Left ventricle myocardium inferior (tissue), 1 donor: ENCODE results near the gene SRMS. TPM values are rescaled to one million over a fixed set of nuclear protein-coding genes. Genes with fewer than 3 reads are reported as not detected.

ENCODE experiments used
- DNase-seq: peaks from one replicate; pipeline ENCODE4 v3.0.0-alpha.2; 2020
- H3K27ac ChIP-seq: fragments of 200-600 bp; replicated peaks from 2 replicates; pipeline ENCODE4 v1.8.0; 2021
- H3K27me3 ChIP-seq: fragments of 200-600 bp; 2 replicates; pipeline ENCODE4 v1.8.0; 2021; ENCODE audit warnings: low read depth
- H3K36me3 ChIP-seq: fragments of 200-600 bp; 2 replicates; pipeline ENCODE4 v1.8.0; 2021
- H3K4me1 ChIP-seq: fragments of 200-600 bp; 2 replicates; pipeline ENCODE4 v1.8.0; 2021
- H3K4me3 ChIP-seq: fragments of 200-600 bp; 2 replicates; pipeline ENCODE4 v1.8.0; 2021; ENCODE audit warnings: mild to moderate bottlenecking, moderate library complexity
- H3K9me3 ChIP-seq: fragments of 200-600 bp; replicated peaks from 2 replicates; pipeline ENCODE4 v1.8.0; 2021
- intact Hi-C: fragments of 100-400 bp; cut with micrococcal nuclease; formaldehyde crosslinking; loops from one replicate; pipeline ENCODE4 v1.11.0; 2022
- total RNA-seq: library from RNA; stranded (reverse); fragmentation: NEBNext Ultra II Directional; extraction: Animal tissue kit (Norgen Biotek cat#: 25700); gene quantifications from one replicate; pipeline ENCODE4 v1.2.1, GENCODE V29; 2021
- TF ChIP-seq, protein P1 (sequence below): fragments of 200-600 bp; IDR thresholded peaks from 2 replicates; pipeline ENCODE4 v1.8.0; 2021; ENCODE audit warnings: antibody characterized with exemption, mild to moderate bottlenecking, borderline replicate concordance
- donor health status: DM: no; HTN: yes; CAD: no; lungs with severe emphysema.

Gene SRMS
- total RNA-seq, 1 donor from 2014 or later, result not detected

DNA sequence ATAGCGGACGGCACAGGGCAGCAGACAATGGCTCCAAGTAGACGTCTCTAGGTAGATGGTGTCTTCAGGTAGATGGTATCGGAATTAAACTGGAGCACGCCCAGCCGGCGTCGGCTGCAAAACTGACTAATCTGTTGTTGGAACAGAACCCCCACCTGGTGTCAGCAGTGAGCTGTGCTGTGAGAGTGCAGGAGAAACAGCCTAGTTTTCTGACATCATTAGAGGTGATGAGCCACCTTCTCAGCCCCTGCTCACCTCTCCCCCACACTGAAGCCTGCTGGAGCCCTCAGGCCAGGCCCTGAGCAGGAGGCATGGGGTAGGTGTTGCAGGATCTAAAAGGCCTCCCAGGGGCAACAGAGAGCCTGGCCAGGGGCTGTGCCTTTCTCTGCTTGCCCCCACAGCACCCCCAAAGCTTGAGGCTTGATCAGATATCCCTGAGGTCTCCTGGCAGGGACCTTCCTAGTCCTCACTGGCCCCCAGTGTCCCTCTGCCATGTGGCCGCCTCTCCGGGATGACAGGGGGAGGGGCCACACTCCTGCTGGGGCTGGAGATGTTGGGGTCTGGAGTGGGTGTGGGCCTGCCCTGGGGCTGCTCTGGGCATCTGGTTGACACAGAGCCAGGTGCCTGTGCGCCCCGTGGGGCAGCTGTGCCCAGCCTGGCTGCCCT is 33.4 kb upstream of the SRMS start:
- TF ChIP-seq, protein P1, sequence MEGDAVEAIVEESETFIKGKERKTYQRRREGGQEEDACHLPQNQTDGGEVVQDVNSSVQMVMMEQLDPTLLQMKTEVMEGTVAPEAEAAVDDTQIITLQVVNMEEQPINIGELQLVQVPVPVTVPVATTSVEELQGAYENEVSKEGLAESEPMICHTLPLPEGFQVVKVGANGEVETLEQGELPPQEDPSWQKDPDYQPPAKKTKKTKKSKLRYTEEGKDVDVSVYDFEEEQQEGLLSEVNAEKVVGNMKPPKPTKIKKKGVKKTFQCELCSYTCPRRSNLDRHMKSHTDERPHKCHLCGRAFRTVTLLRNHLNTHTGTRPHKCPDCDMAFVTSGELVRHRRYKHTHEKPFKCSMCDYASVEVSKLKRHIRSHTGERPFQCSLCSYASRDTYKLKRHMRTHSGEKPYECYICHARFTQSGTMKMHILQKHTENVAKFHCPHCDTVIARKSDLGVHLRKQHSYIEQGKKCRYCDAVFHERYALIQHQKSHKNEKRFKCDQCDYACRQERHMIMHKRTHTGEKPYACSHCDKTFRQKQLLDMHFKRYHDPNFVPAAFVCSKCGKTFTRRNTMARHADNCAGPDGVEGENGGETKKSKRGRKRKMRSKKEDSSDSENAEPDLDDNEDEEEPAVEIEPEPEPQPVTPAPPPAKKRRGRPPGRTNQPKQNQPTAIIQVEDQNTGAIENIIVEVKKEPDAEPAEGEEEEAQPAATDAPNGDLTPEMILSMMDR, result peak; percentile 43
- no peaks in the 10 kb centered on the region for H3K36me3 ChIP-seq
- no peak for DNase-seq
- H3K4me1 ChIP-seq, result peaks cover 11% of the 10 kb centered on the region
- no peak overlapping the region for H3K4me3 ChIP-seq
- intact Hi-C loops, result no loop called here
- no peaks in the 10 kb centered on the region for H3K27me3 ChIP-seq
- H3K9me3 ChIP-seq, result no peaks in the 10 kb centered on the region
- no peak overlapping the region for H3K27ac ChIP-seq

DNA sequence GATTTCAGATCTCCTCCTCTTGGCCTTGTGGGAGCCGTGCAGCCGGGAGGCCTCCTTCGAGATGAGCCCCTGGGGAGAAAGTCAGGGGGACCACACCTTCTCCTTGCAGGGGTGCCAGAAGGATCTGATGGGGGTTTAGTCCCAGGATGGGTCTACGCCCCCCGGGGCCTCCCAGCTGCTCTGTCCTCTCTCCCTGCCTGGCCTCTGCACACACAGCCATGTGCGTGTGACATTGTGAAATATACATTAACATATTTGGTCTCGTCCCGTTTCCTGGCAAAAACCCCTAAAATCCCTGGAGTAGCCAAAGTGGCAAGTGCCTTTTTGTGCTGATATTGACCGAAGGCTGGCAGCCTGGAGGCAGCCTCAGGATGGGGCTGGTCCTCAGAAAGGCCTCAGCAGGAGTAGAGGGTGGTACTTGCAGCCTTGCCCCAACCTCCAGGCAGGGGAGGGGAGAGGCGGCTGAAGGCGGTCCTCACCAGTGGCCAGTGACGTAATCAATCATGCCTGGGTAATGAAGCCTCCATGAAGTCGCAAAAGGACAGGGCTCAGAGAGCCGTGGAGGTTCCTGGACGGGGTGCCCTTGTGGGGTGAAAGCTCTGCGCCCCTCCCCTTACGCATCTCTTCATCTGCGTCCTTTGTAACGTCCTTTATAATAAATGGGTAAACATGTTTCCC is 31.6 kb upstream of the SRMS start:
- intact Hi-C loops, result no loop called here
- H3K4me3 ChIP-seq, result no peak overlapping the region
- no peak for DNase-seq
- H3K27me3 ChIP-seq, result no peaks in the 10 kb centered on the region
- H3K4me1 ChIP-seq, result peaks cover 27% of the 10 kb centered on the region
- no peaks in the 10 kb centered on the region for H3K36me3 ChIP-seq
- no peak overlapping the region for H3K27ac ChIP-seq
- H3K9me3 ChIP-seq, result no peaks in the 10 kb centered on the region
- TF ChIP-seq, protein P1, result no peak

DNA sequence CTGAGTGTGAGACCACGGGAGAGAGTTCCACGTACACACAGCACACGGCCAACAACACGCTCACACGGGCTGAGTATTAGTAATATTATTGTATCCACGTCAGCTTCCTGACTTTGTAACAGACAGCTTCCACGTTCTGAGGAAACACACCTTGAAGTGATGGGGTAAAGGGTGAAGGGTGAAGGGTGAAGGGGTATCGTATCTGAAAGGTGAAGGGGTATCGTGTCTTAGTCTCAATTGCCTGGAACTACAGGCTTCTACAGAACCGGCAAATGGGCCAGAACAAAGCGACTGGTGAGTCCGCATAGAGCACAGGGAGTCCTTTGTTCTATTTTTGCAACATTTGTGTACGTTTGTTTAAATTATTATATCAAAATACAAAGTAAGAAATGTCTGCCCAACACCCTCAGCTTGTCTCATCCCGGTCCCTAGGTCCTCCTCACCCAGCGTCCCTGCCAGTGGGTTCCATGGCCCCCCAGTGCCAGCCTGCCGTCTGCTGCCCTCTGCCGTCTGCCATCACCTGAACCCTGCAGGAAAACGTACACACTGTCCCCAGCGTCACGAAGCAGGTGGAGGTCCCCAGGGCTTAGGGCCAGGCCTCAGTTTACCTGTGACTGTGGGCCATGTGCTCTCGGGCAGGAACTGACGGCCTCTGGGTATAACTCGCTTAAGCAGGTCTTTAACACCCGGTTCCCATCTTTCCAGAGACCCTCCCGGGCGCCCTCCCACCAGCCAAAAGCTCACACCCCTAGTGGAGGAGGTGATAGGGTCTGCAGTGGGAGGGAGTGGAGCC is 30.9 kb upstream of the SRMS start:
- intact Hi-C loops, result no loop called here
- Histone ChIP-seq H3K4me1 (peaks cover 33% of the 10 kb centered on the region), H3K4me3 (no peak overlapping the region), H3K9me3 (no peaks in the 10 kb centered on the region), H3K36me3 (no peaks in the 10 kb centered on the region), H3K27me3 (no peaks in the 10 kb centered on the region), H3K27ac (no peak overlapping the region)
- TF ChIP-seq, protein P1, result peak; percentile 44
- DNase-seq, result no peak

DNA sequence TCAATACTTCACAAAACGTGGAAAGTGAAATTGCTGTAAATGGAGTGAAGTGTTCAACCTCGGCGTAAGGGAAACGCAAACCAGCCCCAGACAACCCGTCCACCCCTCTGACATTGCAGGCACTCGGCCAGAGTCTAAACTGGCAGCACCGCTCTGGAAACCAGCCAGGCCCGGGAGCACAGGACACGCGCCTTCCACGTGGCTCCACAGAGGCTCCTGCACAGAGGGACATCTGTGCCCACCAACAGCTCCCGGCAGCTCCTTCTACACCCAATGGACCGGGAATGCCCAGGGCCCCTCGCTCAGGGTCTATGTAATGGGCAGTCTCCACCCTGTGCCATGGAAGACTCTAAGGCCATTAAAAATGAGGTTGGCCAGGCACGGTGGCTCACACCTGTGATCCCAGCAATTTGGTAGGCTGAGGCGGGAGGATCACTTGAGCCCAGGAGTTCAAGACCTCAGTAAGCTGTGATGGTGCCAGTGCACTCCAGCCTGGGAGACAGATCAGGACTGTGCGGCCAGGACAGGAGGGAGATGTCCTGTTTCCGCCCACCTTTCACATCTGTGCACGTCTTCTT is 29.9 kb upstream of the SRMS start:
- intact Hi-C loops, result no loop called here
- TF ChIP-seq, protein P1, result no peak
- peak overlapping the region; percentile 68 for H3K27ac ChIP-seq
- no peak overlapping the region for H3K4me3 ChIP-seq
- DNase-seq, result peak; percentile 79
- H3K9me3 ChIP-seq, result no peaks in the 10 kb centered on the region
- no peaks in the 10 kb centered on the region for H3K27me3 ChIP-seq
- H3K36me3 ChIP-seq, result peaks cover 5% of the 10 kb centered on the region
- peaks cover 42% of the 10 kb centered on the region for H3K4me1 ChIP-seq

DNA sequence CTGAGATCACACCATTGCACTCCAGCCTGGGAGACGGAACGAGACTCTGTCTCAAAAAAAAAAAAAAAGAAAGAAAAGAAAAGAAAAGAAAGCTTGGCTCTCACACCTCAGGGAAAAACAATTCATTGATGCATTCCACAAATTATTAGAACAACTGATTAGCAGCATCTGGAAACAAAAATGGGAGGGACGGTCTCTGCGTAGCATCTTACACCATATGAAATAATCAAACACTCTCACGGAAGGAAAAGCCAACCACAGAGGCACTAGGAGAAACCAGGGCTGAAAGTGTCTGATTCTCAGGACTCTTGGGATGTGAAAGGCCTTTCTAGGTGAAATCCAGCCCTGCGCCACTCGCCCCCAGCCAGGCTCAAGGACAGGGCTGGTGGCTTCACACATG is 28.8 kb upstream of the SRMS start:
- Histone ChIP-seq H3K27me3 (no peaks in the 10 kb centered on the region), H3K4me1 (peaks cover 42% of the 10 kb centered on the region), H3K27ac (peak overlapping the region; percentile 68), H3K4me3 (no peak overlapping the region), H3K9me3 (no peaks in the 10 kb centered on the region), H3K36me3 (peaks cover 11% of the 10 kb centered on the region)
- TF ChIP-seq, protein P1, result no peak
- DNase-seq, result no peak
- intact Hi-C loops, result no loop called here
